GM12878 (cell line): ENCODE measurements around the gene ARL5C. TPM values are rescaled to one million over a fixed set of nuclear protein-coding genes. Genes with fewer than 3 reads are reported as not detected.

Experiments used
- ATAC-seq: fragments of 200-7000 bp; cut with Tn5 transposase; 3 replicates; pipeline ENCODE4 v1.9.1; 2020; ENCODE audit warnings: mild to moderate bottlenecking, moderate library complexity
- BruUV-seq: library from RNA; stranded (reverse); fragments of 400-500 nt; replicated peaks from 2 replicates; lab custom pipeline; 2021; lab: Mats Ljungman, UMichigan
- CTCF ChIA-PET: fragments of 300-600 bp; sonication (Branson Sonifier 250); formaldehyde crosslinking; extraction: SDS; loops from one replicate; lab custom pipeline; 2021; ENCODE audit warnings: inconsistent platforms; lab: Yijun Ruan, JAX
- POLR2A ChIA-PET: fragments of 350-600 bp; formaldehyde crosslinking; extraction: SDS; loops from one replicate; lab custom pipeline; 2021; ENCODE audit warnings: inconsistent platforms; lab: Charles Lee
- RAD21 ChIA-PET: fragments of 300-600 bp; sonication (Branson Sonifier 250); formaldehyde crosslinking; loops from one replicate; lab custom pipeline; 2023; ENCODE audit warnings: antibody characterized with exemption; ENCODE audit not compliant: unreplicated experiment; lab: Charles Lee
- SMC1A ChIA-PET: fragments of 300-600 bp; sonication (Branson Sonifier 250); formaldehyde crosslinking; loops from one replicate; lab custom pipeline; 2023; ENCODE audit not compliant: unreplicated experiment, uncharacterized antibody; lab: Charles Lee
- DNase-seq: peaks from one replicate; pipeline ENCODE4 v3.0.0-alpha.2; 2011; ENCODE audit warnings: low read depth, low spot score
- FAIRE-seq: peaks from 3 replicates; lab custom pipeline; 2011; peaks lifted over from hg19 to GRCh38; lab: Jason Lieb, UNC
- H2AFZ ChIP-seq: 2 replicates; pipeline ENCODE4 v1.6.0; 2011; ENCODE audit warnings: low read depth, low read length, control low read depth; ENCODE audit not compliant: control insufficient read depth
- H3K27ac ChIP-seq: 2 replicates; pipeline ENCODE4 v1.5.1; 2011; ENCODE audit warnings: control low read depth; ENCODE audit not compliant: control insufficient read depth, insufficient read depth
- H3K27me3 ChIP-seq, 2 experiments: replicated peaks in 1 of 2; 2 replicates each; pipeline versions ENCODE4 v1.6.0 to v1.6.1; 2011; ENCODE audit warnings: low read length in 1 of 2; ENCODE audit not compliant: control insufficient read depth in 2 of 2, insufficient read depth in 2 of 2
- H3K36me3 ChIP-seq, 2 experiments: 2 replicates each; pipeline ENCODE4 v1.5.1; 2011; ENCODE audit warnings: low read length in 1 of 2; ENCODE audit not compliant: control insufficient read depth in 2 of 2, insufficient read depth in 2 of 2
- H3K4me1 ChIP-seq: 2 replicates; pipeline ENCODE4 v1.6.1; 2011; ENCODE audit warnings: mild to moderate bottlenecking, low read length, moderate library complexity, mixed read lengths; ENCODE audit not compliant: control insufficient read depth, insufficient read depth
- H3K4me2 ChIP-seq: 2 replicates; pipeline ENCODE4 v1.6.0; 2011; ENCODE audit warnings: control low read depth; ENCODE audit not compliant: control insufficient read depth, insufficient read depth
- H3K4me3 ChIP-seq: fragments of 200-600 bp; sonication (generic); 2 replicates; pipeline ENCODE4 v1.5.1; 2016
- H3K79me2 ChIP-seq: 2 replicates; pipeline ENCODE4 v1.6.0; 2011; ENCODE audit warnings: low read length; ENCODE audit not compliant: control insufficient read depth, insufficient read depth
- H3K9ac ChIP-seq: 2 replicates; pipeline ENCODE4 v1.8.0; 2011; ENCODE audit warnings: low read length, control low read depth, mixed read lengths; ENCODE audit not compliant: control insufficient read depth, insufficient read depth
- H3K9me3 ChIP-seq: replicated peaks from 3 replicates; pipeline ENCODE4 v1.5.1; 2011; ENCODE audit warnings: mild to moderate bottlenecking, low read length; ENCODE audit not compliant: control insufficient read depth, insufficient read depth
- H4K20me1 ChIP-seq: 2 replicates; pipeline ENCODE4 v1.6.0; 2011; ENCODE audit not compliant: control insufficient read depth, insufficient read depth
- BCL11A ChIP-seq: IDR thresholded peaks from 2 replicates; pipeline ENCODE4 v1.6.1; 2011; ENCODE audit warnings: low read depth, low read length
- BRCA1 ChIP-seq: IDR thresholded peaks from 2 replicates; pipeline ENCODE4 v1.6.1; 2011; ENCODE audit warnings: low read depth, low read length, improper control_type of control experiment
- EGR1 ChIP-seq, 2 experiments: IDR thresholded peaks; 1 replicate in 1 of 2; 2 replicates in 1 of 2; pipeline ENCODE4 v1.6.1; 2011 to 2012; ENCODE audit warnings: low read depth in 2 of 2, low read length in 2 of 2, borderline replicate concordance in 1 of 2, mild to moderate bottlenecking in 1 of 2, moderate library complexity in 1 of 2
- ETV6 ChIP-seq, 2 experiments: fragments of 450-650 bp in 1 of 2; IDR thresholded peaks in 1 of 2; conservative IDR thresholded peaks in 1 of 2; 2 replicates each; pipeline ENCODE4 v1.6.1; 2014; ENCODE audit warnings: antibody characterized with exemption in 1 of 2, borderline replicate concordance in 1 of 2, low read depth in 1 of 2, mild to moderate bottlenecking in 1 of 2, moderate library complexity in 1 of 2
- GATAD2B ChIP-seq: fragments of 450-650 bp; conservative IDR thresholded peaks from 2 replicates; pipeline ENCODE4 v1.6.1; 2017; ENCODE audit warnings: low read depth, mild to moderate bottlenecking, moderate library complexity
- MYC ChIP-seq: IDR thresholded peaks from 2 replicates; pipeline ENCODE4 v1.6.1; 2011; ENCODE audit warnings: mild to moderate bottlenecking, low read length, moderate library complexity, inconsistent platforms; ENCODE audit not compliant: insufficient read depth, insufficient replicate concordance, insufficient read length, severe bottlenecking
- POLR2AphosphoS2 ChIP-seq: IDR thresholded peaks from 2 replicates; pipeline ENCODE4 v1.6.1; 2011; ENCODE audit warnings: low read depth, mild to moderate bottlenecking, low read length, improper control_type of control experiment, moderate library complexity
- POLR2AphosphoS5 ChIP-seq: IDR thresholded peaks from 2 replicates; pipeline ENCODE4 v1.6.1; 2011; ENCODE audit warnings: mild to moderate bottlenecking, low read length, inconsistent platforms
- RUNX3 ChIP-seq: IDR thresholded peaks from 2 replicates; pipeline ENCODE4 v1.6.1; 2012; ENCODE audit warnings: low read length, inconsistent platforms
- SPI1 ChIP-seq: IDR thresholded peaks from 2 replicates; pipeline ENCODE4 v1.6.1; 2011; ENCODE audit warnings: low read depth, mild to moderate bottlenecking, low read length, moderate library complexity, borderline replicate concordance; ENCODE audit not compliant: insufficient read depth
- SREBF2 ChIP-seq: IDR thresholded peaks from 2 replicates; pipeline ENCODE4 v1.6.1; 2012; ENCODE audit warnings: mild to moderate bottlenecking, low read length
- TBL1XR1 ChIP-seq: IDR thresholded peaks from 2 replicates; pipeline ENCODE4 v1.6.1; 2012; ENCODE audit warnings: low read depth, low read length, improper control_type of control experiment
- WRNIP1 ChIP-seq: IDR thresholded peaks from 2 replicates; pipeline ENCODE4 v1.6.1; 2011; ENCODE audit warnings: low read depth, low read length, improper control_type of control experiment, borderline replicate concordance
- WGBS: methylation state at CpG from one replicate; pipeline ENCODE4 v1.1.6; 2016; ENCODE audit warnings: low lambda C conversion rate; ENCODE audit not compliant: insufficient replicate concordance, insufficient coverage; ENCODE audit errors: missing lambda C conversion rate; 5-methylcytosine and 5-hydroxymethylcytosine counted together
- in situ Hi-C: fragments of 300-500 bp; cut with MboI; formaldehyde crosslinking; loops from 9 replicates; pipeline ENCODE4 v1.14.3; 2018; ENCODE audit warnings: mixed read lengths
- intact Hi-C: fragments of 100-400 bp; cut with micrococcal nuclease; formaldehyde crosslinking; loops from one replicate; pipeline ENCODE4 v1.14.2; 2022; ENCODE audit not compliant: unreplicated experiment
- polyA plus RNA-seq, 11 experiments: library from polyadenylated mRNA; depleted of rRNA in 4 of 11; unstranded in 6 of 11; stranded (reverse) in 5 of 11; fragments of >200 nt; fragmentation: Nextera tagmentation in 4 of 11; fragmentation: Illumina TruSeq in 1 of 11; extraction: Ambion mirVana in 4 of 11; extraction: Trizol in 1 of 11; gene quantifications; 1 replicate in 1 of 11; 2 replicates in 10 of 11; pipeline versions ENCODE4 v1.2.1 to v1.2.3, GENCODE V29; 2011 to 2016; ENCODE audit warnings: inconsistent platforms in 2 of 11, missing spikeins in 2 of 11, low read depth in 1 of 11
- total RNA-seq, 4 experiments: library from RNA; depleted of rRNA in 3 of 4; stranded (reverse); fragments of >200 nt in 3 of 4; fragmentation: Illumina TruSeq in 1 of 4; extraction: Trizol in 1 of 4; gene quantifications; 2 replicates each; pipeline versions ENCODE4 v1.2.1 to v1.2.3, GENCODE V29; 2013 to 2021
- TF ChIP-seq, protein P1 (sequence below): fragments of 450-650 bp; IDR thresholded peaks from 2 replicates; pipeline ENCODE4 v1.6.1; 2018; ENCODE audit warnings: borderline replicate concordance, mild to moderate bottlenecking; ENCODE audit not compliant: partially characterized antibody
- TF ChIP-seq, protein P2 (sequence below): fragments of 450-650 bp; IDR thresholded peaks from 2 replicates; pipeline ENCODE4 v1.6.1; 2016; ENCODE audit warnings: mild to moderate bottlenecking

Gene ARL5C
- total and polyA plus RNA-seq, 10 of the 15 experiments (the other 5 are each of a cell fraction or from before 2014, with no cell fraction given): not detected

DNA sequence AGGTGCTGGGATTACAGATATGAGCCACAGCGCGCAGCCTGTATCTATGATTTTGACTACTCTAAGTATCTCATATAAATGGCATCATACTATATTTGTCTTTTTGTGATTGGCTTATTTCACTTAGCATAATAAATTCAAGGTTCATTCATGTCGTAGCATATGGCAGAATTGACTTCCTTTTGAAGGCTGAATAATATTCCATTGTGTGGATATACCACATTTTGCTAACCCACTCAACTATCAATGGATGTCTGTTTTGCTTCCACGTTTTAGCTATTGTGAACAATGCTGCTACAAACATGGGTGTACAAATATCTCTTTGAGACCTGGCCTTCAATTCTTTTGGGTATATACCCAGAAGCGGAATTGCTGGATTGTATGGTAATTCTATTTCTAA lies 24.7 kb downstream of the ARL5C start:
- H4K20me1 ChIP-seq: no peaks in the 10 kb centered on the region
- no peak overlapping the region for H2AFZ ChIP-seq
- ChIA-PET CTCF (interaction anchor here (0.7 kb wide), 1 partner anchor 20 kb away, joined by 3 read pairs; no protein-coding TSS in a partner anchor), RAD21 (no interaction called here), SMC1A (no interaction called here), POLR2A (no interaction called here)
- intact Hi-C loops (loop anchor here (10.0 kb wide), 1 partner anchor 46 kb away; no protein-coding TSS in a partner anchor), in situ Hi-C loops (no loop called here)
- ATAC-seq: no peak
- no peaks in the 10 kb centered on the region for H3K9me3 ChIP-seq
- TF ChIP-seq BCL11A (no peak), TBL1XR1 (no peak), POLR2AphosphoS2 (no peak), SREBF2 (no peak)
- no peak overlapping the region for H3K9ac ChIP-seq
- no peaks in the 10 kb centered on the region; a peak in 1 of 4 replicates for H3K27me3 ChIP-seq
- 47% methylated on average over 5 of the region's 5 CpGs for WGBS
- no peak overlapping the region for H3K27ac ChIP-seq
- H3K79me2 ChIP-seq: no peaks in the 10 kb centered on the region
- no peak for FAIRE-seq
- no peak for DNase-seq
- no peaks in the 10 kb centered on the region for H3K36me3 ChIP-seq
- H3K4me1 ChIP-seq: no peaks in the 10 kb centered on the region
- no peak overlapping the region for H3K4me3 ChIP-seq
- BruUV-seq: no TSS peak
- no peak overlapping the region for H3K4me2 ChIP-seq

DNA sequence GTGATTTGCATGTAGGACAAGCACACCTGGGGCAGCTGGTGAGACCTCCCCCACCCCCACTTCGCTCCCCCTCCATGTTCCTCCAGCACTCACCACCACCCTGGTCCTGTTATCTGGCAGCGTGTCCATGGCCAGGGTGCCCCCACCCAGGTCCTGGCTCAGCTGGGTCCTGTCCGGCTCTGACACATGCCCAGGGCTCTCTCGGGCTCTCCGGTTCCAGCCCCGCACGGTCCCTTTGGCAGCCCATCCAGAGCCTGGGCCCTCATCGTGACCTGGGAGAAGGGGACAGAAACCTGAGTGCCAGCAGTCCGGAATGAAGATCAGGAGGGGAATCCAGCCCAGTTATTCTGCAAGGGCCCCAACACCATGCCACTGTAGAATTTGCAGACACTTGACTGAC lies 26.4 kb downstream of the ARL5C start:
- no peaks in the 10 kb centered on the region for H3K4me1 ChIP-seq
- H4K20me1 ChIP-seq: no peaks in the 10 kb centered on the region
- no peaks in the 10 kb centered on the region for H3K9me3 ChIP-seq
- H3K9ac ChIP-seq: no peak overlapping the region; the same call in 1 of the 2 replicates
- intact Hi-C loops: no loop called here
- H3K27me3 ChIP-seq: no peaks in the 10 kb centered on the region
- SMC1A ChIA-PET: no interaction called here
- no peaks in the 10 kb centered on the region for H3K79me2 ChIP-seq
- DNase-seq (no peak), ATAC-seq (no peak), FAIRE-seq (no peak)
- H3K27ac ChIP-seq: no peak overlapping the region
- in situ Hi-C loops: no loop called here
- no TSS peak for BruUV-seq
- H3K4me2 ChIP-seq: no peak overlapping the region
- H2AFZ ChIP-seq: no peak overlapping the region
- CTCF ChIA-PET: interaction anchor here (0.6 kb wide), 1 partner anchor 98 kb away, joined by 3 read pairs; no protein-coding TSS in a partner anchor
- POLR2A ChIA-PET: no interaction called here
- 63% methylated on average over 9 of the region's 9 CpGs for WGBS
- RAD21 ChIA-PET: no interaction called here
- no peaks in the 10 kb centered on the region for H3K36me3 ChIP-seq
- H3K4me3 ChIP-seq: no peak overlapping the region
- no peak for TF ChIP-seq BRCA1
- TF ChIP-seq MYC: no peak
- TF ChIP-seq ETV6 (conservative IDR thresholded peaks at IDR 0.05 in 1 of 2, IDR thresholded peaks at IDR 0.05 in 1 of 2; ENCODE audit: borderline replicate concordance in 1 of 2, low read depth in 1 of 2): no peak
- TF ChIP-seq WRNIP1: no peak
- TF ChIP-seq, protein P1, sequence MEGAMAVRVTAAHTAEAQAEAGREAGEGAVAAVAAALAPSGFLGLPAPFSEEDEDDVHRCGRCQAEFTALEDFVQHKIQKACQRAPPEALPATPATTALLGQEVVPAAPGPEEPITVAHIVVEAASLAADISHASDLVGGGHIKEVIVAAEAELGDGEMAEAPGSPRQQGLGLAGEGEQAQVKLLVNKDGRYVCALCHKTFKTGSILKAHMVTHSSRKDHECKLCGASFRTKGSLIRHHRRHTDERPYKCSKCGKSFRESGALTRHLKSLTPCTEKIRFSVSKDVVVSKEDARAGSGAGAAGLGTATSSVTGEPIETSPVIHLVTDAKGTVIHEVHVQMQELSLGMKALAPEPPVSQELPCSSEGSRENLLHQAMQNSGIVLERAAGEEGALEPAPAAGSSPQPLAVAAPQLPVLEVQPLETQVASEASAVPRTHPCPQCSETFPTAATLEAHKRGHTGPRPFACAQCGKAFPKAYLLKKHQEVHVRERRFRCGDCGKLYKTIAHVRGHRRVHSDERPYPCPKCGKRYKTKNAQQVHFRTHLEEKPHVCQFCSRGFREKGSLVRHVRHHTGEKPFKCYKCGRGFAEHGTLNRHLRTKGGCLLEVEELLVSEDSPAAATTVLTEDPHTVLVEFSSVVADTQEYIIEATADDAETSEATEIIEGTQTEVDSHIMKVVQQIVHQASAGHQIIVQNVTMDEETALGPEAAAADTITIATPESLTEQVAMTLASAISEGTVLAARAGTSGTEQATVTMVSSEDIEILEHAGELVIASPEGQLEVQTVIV: no peak
- TF ChIP-seq POLR2AphosphoS5: no peak
- TF ChIP-seq SPI1: no peak
- no peak for TF ChIP-seq RUNX3
- TF ChIP-seq, protein P2, sequence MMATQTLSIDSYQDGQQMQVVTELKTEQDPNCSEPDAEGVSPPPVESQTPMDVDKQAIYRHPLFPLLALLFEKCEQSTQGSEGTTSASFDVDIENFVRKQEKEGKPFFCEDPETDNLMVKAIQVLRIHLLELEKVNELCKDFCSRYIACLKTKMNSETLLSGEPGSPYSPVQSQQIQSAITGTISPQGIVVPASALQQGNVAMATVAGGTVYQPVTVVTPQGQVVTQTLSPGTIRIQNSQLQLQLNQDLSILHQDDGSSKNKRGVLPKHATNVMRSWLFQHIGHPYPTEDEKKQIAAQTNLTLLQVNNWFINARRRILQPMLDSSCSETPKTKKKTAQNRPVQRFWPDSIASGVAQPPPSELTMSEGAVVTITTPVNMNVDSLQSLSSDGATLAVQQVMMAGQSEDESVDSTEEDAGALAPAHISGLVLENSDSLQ: no peak
- no peak for TF ChIP-seq EGR1 (IDR thresholded peaks at IDR 0.05; ENCODE audit: borderline replicate concordance in 1 of 2, low read depth in 2 of 2, low read length in 2 of 2)
- no peak for TF ChIP-seq GATAD2B
